GM19238 (cell line): ENCODE data around the gene RXRG.

ENCODE experiments used
- DNase-seq: peaks from one replicate; pipeline ENCODE4 v3.0.0; 2011; ENCODE audit warnings: low spot score; ENCODE audit not compliant: insufficient read length

The RXRG gene

DNA sequence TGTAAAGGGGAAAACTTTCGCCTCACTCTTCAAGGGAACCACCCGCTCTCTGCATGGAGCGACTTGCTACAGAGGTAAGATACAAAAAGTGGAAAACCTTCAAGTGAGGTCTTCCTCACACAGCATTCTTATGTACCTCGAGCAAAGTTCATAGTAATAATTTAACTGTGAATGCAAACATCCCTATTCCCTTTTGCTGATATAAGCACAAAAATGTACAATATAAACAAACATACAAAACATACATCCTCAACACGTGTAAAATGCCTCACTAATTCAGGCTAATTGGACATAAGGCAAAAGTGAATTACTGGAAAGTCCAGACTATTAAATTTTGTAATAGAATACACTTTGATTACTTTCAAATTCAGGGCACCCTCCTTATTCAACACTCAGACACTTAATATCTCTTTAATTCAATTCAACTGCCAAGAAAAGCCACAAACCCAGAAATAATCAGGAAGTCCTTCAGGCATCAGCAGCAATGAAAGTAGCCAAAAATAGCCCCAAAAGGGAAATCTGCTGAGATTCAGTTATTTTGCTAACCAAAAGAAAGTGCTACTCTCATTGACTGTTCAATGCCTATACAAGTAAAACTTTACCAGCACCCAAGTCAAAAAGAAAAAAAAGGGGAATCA lies 73.2 kb downstream of the RXRG start:
- no peak for DNase-seq

GRCh38 chr1:165369255-165369848 lies 75.6 kb downstream of the RXRG start:
- DNase-seq: peak; percentile 42

DNA sequence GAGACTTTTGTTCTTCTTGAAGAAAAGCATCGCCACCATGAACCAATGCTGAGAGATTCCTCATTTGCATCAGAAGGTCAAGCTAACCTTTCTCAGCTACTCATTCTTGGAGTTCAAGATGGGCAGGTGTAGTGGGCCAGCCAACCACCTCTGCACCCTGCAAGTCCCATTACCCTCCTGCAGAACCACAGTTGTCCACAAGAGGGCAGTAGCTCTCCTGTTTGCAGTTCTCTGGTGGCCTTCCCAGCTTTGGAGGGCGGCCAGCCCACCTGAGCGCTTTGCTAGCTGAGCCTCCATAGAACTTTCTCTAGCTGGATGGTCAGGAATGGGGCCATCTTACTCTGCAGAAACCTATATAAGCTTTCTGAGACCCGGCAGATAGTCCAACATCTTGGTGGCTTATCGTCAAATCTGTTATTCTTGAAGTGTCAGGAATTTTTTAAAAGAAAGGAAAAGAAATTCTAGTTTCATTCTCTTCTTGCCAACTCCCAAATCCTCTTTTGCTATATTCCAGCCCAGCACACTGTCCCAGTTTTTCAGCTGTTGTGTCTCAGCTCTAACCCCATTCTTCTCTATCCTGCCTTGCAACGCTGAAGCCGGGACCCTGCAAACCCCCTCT lies 77.4 kb downstream of the RXRG start:
- peak; percentile 66 for DNase-seq

GRCh38 chr1:165365341-165365740 lies 79.6 kb downstream of the RXRG start:
- DNase-seq: no peak

DNA sequence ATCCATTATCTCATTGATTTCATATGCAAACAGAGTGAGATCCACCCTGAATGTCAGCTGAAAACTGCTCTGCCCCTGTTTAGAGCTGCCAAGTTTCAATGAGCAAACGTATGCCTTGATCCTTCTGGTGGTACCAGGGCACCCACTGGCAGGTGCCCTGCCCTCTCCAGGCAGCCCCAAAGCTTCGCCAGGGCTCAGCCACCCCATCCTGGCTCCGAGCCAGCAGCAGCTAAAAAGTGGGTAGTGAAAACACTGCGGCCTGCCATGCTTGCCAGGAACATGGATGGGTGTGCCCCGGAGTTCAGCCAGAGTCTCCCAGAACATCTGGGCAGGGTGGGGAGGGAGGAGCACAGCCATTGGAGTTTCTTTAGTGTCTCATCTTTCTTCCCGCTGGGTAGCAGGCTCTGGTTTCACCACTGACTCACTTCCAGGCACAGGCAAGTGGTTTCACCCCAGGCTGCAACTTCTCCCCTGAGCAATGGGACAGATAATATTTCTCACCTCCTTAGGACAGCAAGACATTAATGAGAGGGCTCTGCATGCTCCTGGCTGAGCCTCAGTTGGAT lies 80.3 kb downstream of the RXRG start:
- no peak for DNase-seq

- DNase-seq: no peak
Observed at GRCh38 chr1:165356876-165357275, 88.0 kb downstream of the RXRG start.

DNA sequence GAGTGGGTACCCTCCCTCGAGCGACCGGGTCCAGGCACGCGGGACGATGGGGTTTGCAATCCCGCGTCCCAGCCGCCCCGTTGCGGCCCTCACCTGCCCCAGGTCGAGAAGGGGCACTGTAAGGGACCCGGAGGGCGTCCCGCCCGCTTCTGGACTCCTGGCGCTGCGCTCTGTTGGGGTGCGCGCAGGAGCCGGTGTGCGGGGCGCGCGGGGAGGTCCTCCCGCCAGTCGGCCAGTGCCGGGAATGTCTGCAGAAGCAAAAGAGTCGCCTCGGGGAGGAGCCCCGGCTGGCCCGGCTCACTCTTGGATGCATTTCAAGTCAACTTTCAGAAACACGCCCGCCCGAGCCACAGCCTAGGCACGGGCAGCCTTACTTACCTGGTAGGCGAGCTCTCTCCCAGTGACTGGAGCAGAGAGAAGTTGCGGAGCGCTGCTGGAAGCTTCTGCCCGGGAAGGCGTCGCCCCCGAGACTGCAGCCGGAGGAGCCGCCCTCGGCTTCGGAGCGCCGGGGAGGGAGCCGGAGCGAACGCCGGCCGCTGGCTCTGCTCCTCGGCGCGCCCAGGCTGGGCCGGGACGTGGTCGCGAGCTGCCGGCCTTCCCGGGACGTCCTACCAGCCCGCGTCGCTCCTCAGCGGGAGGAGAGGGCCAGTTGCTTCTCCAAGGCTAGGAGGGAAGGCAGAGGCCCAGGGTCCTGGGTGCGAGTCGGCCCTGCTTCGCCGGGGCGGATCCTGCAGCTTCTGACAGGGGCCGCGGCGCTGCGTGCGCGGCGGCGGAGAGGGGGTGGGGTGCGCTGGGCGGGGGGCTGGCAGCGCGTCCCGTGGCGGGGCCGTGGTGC lies 88.7 kb downstream of the RXRG start, which contains the start of gene LMX1A:
Gene LMX1A (minus strand): TSS at position 739 of the 835 bp plus-strand sequence. CDS start 1,156 bp downstream, outside the sequence.
- no peak for DNase-seq

GRCh38 chr1:165355139-165355976 lies 89.6 kb downstream of the RXRG start:
- no peak for DNase-seq

GRCh38 chr1:165354739-165355138 lies 90.2 kb downstream of the RXRG start:
- no peak for DNase-seq

GRCh38 chr1:165353731-165354671 lies 90.9 kb downstream of the RXRG start:
- DNase-seq: no peak

GRCh38 chr1:165352442-165353293 lies 92.3 kb downstream of the RXRG start:
- no peak for DNase-seq

GRCh38 chr1:165351863-165352441 lies 93.0 kb downstream of the RXRG start:
- no peak for DNase-seq
